ENCODE measurements around the gene TTC39C. TPM values are rescaled to one million over a fixed set of nuclear protein-coding genes. Genes with fewer than 3 reads are reported as not detected.

The TTC39C gene
- polyA plus RNA-seq, 2 of the 4 experiments (the other 2 are of a cell fraction) = 8.7 to 18.4 TPM

DNA sequence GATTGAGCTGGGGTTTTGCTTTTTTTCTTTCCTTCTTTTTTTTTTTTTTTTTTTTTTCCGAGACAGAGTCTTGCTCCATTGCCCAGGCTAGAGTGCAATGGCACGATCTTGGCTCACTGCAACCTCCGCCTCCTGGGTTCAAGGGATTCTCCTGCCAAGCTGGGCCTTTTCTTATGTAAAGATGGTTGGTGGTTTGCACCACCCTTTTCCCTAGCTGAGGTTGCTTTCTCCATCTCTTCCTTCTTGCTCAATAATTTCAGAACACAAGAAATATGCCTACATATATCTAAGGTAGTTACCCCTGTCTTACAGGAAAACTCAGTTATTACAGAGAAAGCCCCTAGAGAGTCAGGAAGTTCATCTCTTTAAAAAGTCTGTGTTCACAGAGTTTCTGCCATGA is 7.0 kb downstream of the TTC39C start:
- H3K9me3 ChIP-seq = no peaks in the 10 kb centered on the region
- H3K4me2 ChIP-seq = no peak overlapping the region
- ATAC-seq = no peak
- no peak for TF ChIP-seq NR3C1 (IDR thresholded peaks at IDR 0.05)
- no peak for TF ChIP-seq TFCP2L1 (CRISPR knock-in tag; IDR thresholded peaks at IDR 0.05)
- no peak for TF ChIP-seq BHLHE40 (IDR thresholded peaks at IDR 0.05; ENCODE audit: low read depth, low read length)
- TF ChIP-seq CBX8 (IDR thresholded peaks at IDR 0.05) = no peak
- no peak for TF ChIP-seq EHF (CRISPR knock-in tag; IDR thresholded peaks at IDR 0.05)
- no peak for TF ChIP-seq JUNB (IDR thresholded peaks at IDR 0.05)
- TF ChIP-seq NFE2L2 (conservative IDR thresholded peaks at IDR 0.05; ENCODE audit: low read length) = no peak
- TF ChIP-seq SREBF2 (IDR thresholded peaks at IDR 0.05) = no peak
- no peak for TF ChIP-seq ZC3H11A (IDR thresholded peaks at IDR 0.05)
- TF ChIP-seq E2F6 (IDR thresholded peaks at IDR 0.05; ENCODE audit: borderline replicate concordance, low read depth) = no peak
- TF ChIP-seq, protein P1, sequence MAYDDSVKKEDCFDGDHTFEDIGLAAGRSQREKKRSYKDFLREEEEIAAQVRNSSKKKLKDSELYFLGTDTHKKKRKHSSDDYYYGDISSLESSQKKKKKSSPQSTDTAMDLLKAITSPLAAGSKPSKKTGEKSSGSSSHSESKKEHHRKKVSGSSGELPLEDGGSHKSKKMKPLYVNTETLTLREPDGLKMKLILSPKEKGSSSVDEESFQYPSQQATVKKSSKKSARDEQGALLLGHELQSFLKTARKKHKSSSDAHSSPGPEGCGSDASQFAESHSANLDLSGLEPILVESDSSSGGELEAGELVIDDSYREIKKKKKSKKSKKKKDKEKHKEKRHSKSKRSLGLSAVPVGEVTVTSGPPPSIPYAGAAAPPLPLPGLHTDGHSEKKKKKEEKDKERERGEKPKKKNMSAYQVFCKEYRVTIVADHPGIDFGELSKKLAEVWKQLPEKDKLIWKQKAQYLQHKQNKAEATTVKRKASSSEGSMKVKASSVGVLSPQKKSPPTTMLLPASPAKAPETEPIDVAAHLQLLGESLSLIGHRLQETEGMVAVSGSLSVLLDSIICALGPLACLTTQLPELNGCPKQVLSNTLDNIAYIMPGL (CRISPR knock-in tag; IDR thresholded peaks at IDR 0.05; ENCODE audit: borderline replicate concordance) = no peak
- no peak for TF ChIP-seq REST (IDR thresholded peaks at IDR 0.05)
- TF ChIP-seq, protein P2, sequence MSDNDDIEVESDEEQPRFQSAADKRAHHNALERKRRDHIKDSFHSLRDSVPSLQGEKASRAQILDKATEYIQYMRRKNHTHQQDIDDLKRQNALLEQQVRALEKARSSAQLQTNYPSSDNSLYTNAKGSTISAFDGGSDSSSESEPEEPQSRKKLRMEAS (IDR thresholded peaks at IDR 0.05) = no peak
- TF ChIP-seq ATOH8 (CRISPR knock-in tag; IDR thresholded peaks at IDR 0.05; ENCODE audit: low read depth) = no peak
- no peak overlapping the region for H3K4me3 ChIP-seq
- POLR2A ChIA-PET = no interaction called here
- FAIRE-seq = no peak
- H3K4me1 ChIP-seq = peaks cover 9% of the 10 kb centered on the region
- DNase-seq (ENCODE audit: low read depth in 1 of 2, low spot score in 1 of 2) = no peak
- no peak overlapping the region for H3K27ac ChIP-seq
- CTCF ChIA-PET = interaction anchor here (0.6 to 0.9 kb wide), 2 partner anchors 14 to 98 kb away, joined by 3 to 4 read pairs; no protein-coding TSS in a partner anchor
- 92% methylated on average over 3 of the region's 3 CpGs for WGBS (ENCODE audit: missing lambda C conversion rate)

DNA sequence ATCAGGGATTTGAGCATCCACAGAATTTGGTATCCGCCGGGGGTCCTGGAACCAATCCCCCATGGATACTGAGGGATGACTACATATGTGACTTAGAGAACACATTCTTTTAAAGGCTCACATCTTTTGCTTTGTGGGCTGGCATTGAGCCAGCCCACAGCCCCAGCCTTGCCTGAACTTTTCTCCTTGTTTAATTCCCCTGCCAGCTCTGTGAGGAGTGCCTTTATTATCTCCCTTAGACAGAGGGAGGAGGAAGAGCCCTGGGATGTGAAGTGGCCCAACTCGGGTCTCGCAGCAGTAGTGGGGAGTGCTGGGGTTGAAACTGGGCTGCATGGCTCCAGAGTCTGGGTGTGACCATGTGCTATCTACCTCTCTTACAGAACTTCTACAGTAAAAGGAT is 7.6 kb downstream of the TTC39C start:
- ChIA-PET POLR2A (no interaction called here), CTCF (interaction anchor here (1.7 kb wide), 1 partner anchor 10 kb away, joined by 5 read pairs; no protein-coding TSS in a partner anchor)
- no peak for ATAC-seq
- FAIRE-seq = no peak
- WGBS (ENCODE audit: missing lambda C conversion rate) = 75% methylated on average over 3 of the region's 4 CpGs
- peaks cover 8% of the 10 kb centered on the region for H3K4me1 ChIP-seq
- H3K4me3 ChIP-seq = no peak overlapping the region
- no peaks in the 10 kb centered on the region for H3K9me3 ChIP-seq
- DNase-seq (ENCODE audit: low read depth in 1 of 2, low spot score in 1 of 2) = no peak
- no peak overlapping the region; a peak in 1 of 6 replicates for H3K27ac ChIP-seq
- H3K4me2 ChIP-seq = no peak overlapping the region
- TF ChIP-seq HDAC2 (IDR thresholded peaks at IDR 0.05) (no peak), SMC3 (IDR thresholded peaks at IDR 0.05) (no peak), NPAS2 (CRISPR knock-in tag; IDR thresholded peaks at IDR 0.05; ENCODE audit: borderline replicate concordance) (no peak), POLR2A (IDR thresholded peaks at IDR 0.05; ENCODE audit: low read length) (no peak), RNF2 (IDR thresholded peaks at IDR 0.05; ENCODE audit: borderline replicate concordance, low read depth) (no peak), ZNF302 (CRISPR knock-in tag; IDR thresholded peaks at IDR 0.05) (no peak), RARB (CRISPR knock-in tag; IDR thresholded peaks at IDR 0.05) (no peak), KDM1A (IDR thresholded peaks at IDR 0.05; ENCODE audit: low read depth) (no peak), HES2 (IDR thresholded peaks at IDR 0.05) (no peak), BHLHE40 (IDR thresholded peaks at IDR 0.05; ENCODE audit: low read depth, low read length) (no peak), NFE2L2 (conservative IDR thresholded peaks at IDR 0.05; ENCODE audit: low read length) (no peak), FOSB (CRISPR knock-in tag; IDR thresholded peaks at IDR 0.05) (no peak), EP300 (IDR thresholded peaks at IDR 0.05) (no peak), E2F6 (IDR thresholded peaks at IDR 0.05; ENCODE audit: borderline replicate concordance, low read depth) (no peak), SREBF2 (IDR thresholded peaks at IDR 0.05) (no peak), GATA3 (IDR thresholded peaks at IDR 0.05; ENCODE audit: borderline replicate concordance) (no peak)
- TF ChIP-seq, protein P1 (CRISPR knock-in tag; IDR thresholded peaks at IDR 0.05; ENCODE audit: borderline replicate concordance) = no peak
- TF ChIP-seq, protein P3, sequence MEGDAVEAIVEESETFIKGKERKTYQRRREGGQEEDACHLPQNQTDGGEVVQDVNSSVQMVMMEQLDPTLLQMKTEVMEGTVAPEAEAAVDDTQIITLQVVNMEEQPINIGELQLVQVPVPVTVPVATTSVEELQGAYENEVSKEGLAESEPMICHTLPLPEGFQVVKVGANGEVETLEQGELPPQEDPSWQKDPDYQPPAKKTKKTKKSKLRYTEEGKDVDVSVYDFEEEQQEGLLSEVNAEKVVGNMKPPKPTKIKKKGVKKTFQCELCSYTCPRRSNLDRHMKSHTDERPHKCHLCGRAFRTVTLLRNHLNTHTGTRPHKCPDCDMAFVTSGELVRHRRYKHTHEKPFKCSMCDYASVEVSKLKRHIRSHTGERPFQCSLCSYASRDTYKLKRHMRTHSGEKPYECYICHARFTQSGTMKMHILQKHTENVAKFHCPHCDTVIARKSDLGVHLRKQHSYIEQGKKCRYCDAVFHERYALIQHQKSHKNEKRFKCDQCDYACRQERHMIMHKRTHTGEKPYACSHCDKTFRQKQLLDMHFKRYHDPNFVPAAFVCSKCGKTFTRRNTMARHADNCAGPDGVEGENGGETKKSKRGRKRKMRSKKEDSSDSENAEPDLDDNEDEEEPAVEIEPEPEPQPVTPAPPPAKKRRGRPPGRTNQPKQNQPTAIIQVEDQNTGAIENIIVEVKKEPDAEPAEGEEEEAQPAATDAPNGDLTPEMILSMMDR (IDR thresholded peaks at IDR 0.05) = no peak
